Fibroblast of mammary gland (primary cell): ENCODE results near the gene MUC4.
"Not testable (repeated sequence)": the region's sequence is repeated elsewhere in the genome, so short reads cannot be mapped to it uniquely, and the experiment has no call there.

ENCODE experiments used
- DNase-seq: peaks from one replicate; pipeline ENCODE4 v3.0.0-alpha.2; 2010; ENCODE audit warnings: low read depth
- H3K4me3 ChIP-seq: 2 replicates; pipeline ENCODE4 v1.5.1; 2011; ENCODE audit warnings: low read depth, mild to moderate bottlenecking, low read length, moderate library complexity; ENCODE audit not compliant: control insufficient read depth
- TF ChIP-seq, protein P1 (sequence below): conservative IDR thresholded peaks from 2 replicates; pipeline ENCODE4 v1.5.1; 2011; ENCODE audit warnings: low read depth, low read length, inconsistent platforms; ENCODE audit not compliant: control insufficient read depth, insufficient read depth

MUC4 gene

DNA sequence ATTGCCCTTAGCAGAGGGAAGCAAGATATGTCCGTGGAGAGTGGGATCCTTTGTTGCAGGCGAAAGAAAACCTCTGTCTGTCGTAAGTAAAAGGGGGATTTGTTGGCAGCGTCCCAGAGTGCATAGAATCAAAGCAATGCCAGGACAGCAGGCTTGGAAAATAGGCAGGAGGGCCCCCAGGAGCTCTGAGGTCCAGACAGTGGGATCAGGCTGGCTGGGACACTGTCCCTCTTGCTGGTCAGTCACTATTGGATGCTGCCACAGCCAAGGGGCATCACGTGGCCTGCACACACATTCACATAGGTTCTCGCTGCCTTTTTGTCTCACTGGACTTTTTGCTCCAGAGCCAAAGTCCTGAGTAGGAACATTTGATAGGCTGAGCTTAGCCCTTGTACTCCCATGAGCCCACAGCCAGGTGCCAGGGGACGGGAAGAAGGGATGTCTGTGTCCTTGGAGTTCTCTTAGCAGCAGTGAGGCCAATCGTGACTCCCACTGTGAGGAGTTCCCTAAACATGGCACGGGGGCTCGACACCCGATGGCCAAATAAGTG is 80.3 kb downstream of the MUC4 start:
- TF ChIP-seq, protein P1, sequence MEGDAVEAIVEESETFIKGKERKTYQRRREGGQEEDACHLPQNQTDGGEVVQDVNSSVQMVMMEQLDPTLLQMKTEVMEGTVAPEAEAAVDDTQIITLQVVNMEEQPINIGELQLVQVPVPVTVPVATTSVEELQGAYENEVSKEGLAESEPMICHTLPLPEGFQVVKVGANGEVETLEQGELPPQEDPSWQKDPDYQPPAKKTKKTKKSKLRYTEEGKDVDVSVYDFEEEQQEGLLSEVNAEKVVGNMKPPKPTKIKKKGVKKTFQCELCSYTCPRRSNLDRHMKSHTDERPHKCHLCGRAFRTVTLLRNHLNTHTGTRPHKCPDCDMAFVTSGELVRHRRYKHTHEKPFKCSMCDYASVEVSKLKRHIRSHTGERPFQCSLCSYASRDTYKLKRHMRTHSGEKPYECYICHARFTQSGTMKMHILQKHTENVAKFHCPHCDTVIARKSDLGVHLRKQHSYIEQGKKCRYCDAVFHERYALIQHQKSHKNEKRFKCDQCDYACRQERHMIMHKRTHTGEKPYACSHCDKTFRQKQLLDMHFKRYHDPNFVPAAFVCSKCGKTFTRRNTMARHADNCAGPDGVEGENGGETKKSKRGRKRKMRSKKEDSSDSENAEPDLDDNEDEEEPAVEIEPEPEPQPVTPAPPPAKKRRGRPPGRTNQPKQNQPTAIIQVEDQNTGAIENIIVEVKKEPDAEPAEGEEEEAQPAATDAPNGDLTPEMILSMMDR: no peak
- H3K4me3 ChIP-seq: no peak overlapping the region
- no peak for DNase-seq

DNA sequence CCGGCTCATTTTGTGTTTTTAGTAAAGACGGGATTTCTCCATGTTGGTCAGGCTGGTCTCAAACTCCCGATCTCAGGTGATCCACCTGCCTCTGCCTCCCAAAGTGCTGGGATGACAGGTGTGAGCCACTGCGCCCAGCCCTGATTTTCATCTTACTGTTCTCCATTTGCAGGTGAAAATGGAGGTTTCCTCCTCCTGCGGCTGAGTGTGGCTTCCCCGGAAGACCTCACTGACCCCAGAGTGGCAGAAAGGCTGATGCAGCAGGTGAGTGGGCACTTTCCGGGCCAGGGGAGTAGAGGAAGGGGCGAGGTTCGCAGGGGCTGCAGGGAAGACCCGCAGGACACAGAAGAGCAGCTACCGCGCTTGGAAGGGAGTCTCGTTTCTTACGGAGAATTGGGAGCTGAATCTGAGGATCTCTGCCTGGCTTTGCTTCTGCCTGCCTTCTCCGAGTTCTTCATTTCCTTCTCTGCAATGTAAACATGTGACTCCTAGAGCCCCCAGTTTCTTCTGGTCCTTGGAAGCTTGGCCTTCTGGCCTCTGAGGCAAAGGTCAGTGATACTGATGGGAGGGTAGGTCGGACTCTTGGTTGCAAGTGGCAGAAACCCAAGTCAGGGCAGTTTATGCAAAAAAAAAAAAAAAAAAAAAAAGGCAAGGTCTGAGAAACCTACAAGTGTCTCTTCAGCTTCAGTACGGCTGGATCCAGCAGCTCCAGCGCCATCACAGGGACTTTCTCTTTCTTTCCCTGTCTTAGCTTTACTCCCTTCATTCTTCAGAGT is 82.1 kb downstream of the MUC4 start:
- no peak overlapping the region for H3K4me3 ChIP-seq
- TF ChIP-seq, protein P1: no peak
- DNase-seq: no peak

DNA sequence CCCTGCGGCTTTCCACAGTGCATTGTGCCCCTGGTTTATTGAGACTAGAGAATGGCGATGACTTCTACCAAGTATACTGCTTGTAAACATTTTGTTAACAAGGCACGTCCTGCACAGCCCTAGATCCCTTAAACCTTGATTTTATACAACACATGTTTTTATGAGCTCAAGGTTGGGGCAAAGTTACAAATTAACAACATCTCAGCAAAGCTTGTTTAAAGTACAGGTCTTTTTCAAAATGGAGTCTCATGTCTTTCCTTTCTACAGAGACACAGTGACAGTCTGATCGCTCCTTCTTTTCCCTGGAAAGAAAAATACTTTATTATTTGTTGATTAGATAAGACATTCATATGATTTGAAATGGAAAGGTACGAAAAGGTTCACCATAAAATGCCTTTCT is 82.9 kb downstream of the MUC4 start:
- H3K4me3 ChIP-seq, DNase-seq: not testable (repeated sequence)

DNA sequence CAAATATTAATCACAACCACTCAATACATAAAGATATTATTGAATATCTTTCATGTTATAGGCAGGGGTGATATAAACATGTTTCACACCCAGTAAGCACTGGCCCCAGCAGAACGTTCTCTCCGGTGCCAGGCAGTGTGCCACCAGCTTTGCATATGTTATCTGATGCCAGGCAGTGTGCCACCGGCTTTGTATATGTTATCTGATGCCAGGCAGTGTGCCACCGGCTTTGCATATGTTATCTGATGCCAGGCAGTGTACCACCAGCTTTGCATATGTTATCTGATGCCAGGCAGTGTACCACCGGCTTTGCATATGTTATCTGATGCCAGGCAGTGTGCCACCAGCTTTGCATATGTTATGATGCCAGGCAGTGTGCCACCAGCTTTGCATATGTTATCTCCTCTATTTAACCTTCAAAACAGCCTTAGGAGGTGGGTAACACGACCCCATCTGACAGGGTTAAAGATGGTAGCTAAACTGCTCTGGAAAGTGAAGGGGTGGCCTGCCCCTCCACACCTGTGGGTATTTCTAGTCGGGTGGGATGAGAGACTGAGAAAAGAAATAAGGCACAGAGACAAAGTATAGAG is 84.0 kb downstream of the MUC4 start:
- DNase-seq: no peak
- TF ChIP-seq, protein P1: no peak
- H3K4me3 ChIP-seq: no peak overlapping the region

DNA sequence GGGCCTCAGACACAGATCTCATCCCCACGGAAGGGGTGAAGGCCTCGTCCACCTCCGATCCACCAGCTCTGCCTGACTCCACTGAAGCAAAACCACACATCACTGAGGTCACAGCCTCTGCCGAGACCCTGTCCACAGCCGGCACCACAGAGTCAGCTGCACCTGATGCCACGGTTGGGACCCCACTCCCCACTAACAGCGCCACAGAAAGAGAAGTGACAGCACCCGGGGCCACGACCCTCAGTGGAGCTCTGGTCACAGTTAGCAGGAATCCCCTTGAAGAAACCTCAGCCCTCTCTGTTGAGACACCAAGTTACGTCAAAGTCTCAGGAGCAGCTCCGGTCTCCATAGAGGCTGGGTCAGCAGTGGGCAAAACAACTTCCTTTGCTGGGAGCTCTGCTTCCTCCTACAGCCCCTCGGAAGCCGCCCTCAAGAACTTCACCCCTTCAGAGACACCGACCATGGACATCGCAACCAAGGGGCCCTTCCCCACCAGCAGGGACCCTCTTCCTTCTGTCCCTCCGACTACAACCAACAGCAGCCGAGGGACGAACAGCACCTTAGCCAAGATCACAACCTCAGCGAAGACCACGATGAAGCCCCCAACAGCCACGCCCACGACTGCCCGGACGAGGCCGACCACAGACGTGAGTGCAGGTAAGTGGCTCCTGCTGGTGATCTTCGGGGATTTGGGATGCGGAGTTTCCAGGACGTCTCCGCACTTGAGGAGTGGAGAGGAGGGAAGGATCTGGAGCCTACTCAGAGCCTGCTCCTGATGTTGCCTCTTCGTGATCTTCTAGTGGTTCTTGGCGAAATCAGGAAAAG is 85.6 kb downstream of the MUC4 start:
- not testable (repeated sequence) for DNase-seq, H3K4me3 ChIP-seq

DNA sequence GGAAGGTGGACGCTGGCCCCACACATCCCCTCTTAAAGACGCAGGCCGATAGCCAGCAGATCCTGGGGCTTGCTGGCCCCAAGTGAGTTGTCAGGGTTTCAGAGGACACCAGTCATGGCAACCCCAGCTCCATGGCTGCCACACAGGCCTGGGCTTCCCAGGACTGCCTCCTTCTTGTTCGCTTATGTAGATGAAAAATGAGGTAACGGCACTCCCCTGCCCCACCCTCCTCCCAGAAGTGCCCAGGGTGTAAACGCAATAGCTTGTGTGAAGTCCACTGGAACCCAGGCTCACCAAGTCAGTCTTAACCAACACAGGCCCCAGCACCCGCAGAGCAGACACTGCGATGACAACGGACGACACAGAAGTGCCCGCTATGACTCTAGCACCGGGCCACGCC is 87.4 kb downstream of the MUC4 start:
- not testable (repeated sequence) for H3K4me3 ChIP-seq, DNase-seq

DNA sequence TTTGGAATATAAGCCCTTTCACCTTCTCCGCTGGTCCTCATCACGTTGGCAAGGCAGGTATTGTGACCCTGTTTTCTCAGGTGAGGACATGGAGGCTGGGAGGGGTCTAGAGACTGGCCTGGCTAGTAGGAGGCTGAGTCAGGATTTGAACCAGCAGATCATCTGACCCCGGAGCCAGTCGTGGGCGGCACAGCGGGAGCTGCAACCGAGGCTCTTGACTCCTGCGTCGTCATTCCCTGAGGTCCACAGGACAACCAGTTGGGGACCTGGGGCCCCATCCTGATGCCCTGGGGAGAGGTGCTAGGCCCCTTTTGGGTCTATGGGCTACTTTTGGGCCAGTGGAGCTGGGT is 88.8 kb downstream of the MUC4 start:
- not testable (repeated sequence) for H3K4me3 ChIP-seq, DNase-seq

DNA sequence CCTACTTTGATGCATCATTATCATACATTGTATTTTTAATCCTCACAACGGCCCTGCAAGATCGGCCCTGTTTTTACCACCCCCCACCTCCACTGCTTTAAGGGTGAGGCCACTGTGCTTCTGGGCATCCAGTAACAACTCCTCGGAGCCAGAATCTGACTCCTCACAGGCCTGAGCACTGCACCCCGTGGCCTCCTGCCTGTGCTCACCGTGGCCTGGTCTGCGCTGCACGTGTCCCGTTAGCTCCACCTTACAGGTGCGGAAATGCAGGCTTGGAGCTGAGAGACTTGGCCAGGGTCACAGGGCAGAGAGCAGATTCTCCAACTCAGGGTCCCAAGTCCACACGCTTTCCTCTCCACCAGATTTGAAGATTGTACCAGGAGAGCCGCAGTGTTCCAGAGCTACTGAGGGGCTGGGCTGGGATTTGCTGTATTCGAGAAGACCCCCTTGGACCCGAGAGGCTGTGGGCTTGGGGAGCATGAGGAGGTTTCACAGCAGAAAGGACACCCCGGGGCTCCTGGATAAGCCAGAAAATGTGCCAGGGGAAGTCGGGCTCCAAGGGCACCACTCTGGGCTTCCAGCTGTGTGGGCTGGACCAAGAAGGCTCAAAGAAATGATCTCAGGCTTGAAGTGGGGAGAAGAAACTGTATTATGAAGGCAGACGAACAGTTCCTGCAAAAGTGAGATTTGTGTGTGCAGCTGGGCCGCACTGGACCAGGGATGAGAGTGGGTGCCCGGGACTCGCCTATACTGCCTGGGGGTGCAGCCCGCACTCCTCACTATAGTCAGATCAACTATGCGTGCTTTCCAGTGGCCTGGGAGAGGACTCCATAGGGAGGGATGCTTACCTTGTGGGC is 89.4 kb downstream of the MUC4 start:
- H3K4me3 ChIP-seq: not testable (repeated sequence)

DNA sequence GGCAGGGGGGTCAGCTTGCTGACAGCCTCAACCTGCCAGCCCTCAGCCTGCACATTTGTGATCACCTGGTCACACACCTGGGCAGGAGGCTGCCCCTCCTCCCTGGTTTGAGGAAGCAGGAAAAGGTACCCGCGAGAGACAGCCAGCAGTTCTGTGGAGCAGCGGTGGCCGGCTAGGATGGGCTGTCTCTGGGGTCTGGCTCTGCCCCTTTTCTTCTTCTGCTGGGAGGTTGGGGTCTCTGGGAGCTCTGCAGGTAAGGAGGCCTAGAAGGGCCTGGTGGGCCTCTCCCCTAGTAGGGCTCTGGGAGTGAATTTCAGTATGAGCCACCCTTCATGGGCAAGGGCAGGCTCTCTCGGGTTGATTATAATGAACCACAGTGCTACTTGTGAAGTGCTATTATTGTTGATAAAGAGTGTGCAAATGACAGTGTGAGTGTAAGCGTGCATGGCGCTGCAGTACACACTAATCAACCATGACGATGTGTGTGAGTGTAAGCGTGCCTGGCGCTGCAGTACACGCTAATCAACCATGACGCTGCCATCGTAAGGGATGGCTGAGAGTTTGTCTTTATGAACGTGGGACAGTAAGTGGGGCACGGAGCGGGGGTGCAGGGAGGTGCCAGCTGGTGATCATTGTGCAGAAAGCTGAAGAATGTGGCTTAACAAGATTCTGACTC is 90.8 kb downstream of the MUC4 start, which contains the start of gene MUC20:
Gene MUC20, plus strand, starts transcription at position 148 of the 676 bp plus-strand sequence. Its CDS starts 30 bp downstream, at position 178.
- not testable (repeated sequence) for H3K4me3 ChIP-seq, DNase-seq

More for the DNA sequence above, 89.4 kb downstream of the MUC4 start:
- DNase-seq: not testable (repeated sequence)

DNA sequence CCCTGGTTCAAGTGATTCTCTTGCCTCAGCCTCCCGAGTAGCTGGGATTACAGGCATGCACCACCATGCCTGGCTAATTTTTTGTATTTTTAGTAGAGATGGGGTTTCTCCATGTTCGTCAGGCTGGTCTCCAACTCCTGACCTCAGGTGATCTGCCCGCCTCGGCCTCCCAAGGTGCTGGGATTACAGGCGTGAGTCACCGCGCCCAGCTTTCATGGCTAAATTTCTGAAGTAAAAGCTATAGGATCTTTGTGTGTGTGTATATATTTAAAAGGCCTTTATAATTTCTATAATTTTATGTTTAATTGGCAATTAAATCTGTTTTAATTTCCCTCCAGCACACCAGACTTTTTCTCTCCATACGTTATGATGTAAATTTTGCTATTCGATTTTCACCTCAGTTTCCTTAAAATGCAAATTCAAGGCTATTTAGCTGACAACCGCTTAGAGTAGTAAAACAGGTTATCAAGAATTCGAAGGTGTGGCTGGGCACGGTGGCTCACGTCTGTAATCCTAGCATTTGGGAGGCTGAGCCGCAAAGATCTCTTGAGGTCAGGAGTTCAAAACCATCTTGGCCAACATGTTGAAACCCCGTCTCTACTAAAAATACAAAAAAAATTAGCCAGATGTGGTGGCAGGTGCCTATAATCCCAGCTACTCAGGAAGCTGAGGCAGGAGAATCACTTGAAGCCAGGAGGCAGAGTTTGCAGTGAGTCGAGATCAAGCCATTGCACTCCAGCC is 92.0 kb downstream of the MUC4 start:
- DNase-seq, H3K4me3 ChIP-seq: not testable (repeated sequence)
